Measurements from ENCODE around the gene FAM50A.

Gene FAM50A

DNA sequence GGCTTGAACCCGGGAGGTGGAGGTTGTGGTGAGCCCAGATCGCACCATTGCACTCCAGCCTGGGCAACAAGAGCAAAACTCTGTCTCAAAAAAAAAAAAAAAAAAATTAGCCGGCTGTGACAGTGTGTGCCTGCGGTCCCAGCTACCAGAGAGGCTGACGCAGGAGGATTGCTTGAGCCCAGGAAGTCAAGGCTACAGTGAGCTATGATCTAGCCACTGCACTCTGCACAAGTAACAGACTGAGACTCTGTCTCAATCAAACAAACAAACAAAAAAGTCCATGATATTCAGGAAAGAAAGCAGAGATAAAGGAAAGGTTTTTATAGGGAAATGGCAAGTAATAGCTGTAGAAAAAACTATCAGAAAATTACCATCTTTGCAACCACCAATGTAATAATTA, 37.3 kb downstream of the FAM50A start:
- TF ChIP-seq, protein P1, sequence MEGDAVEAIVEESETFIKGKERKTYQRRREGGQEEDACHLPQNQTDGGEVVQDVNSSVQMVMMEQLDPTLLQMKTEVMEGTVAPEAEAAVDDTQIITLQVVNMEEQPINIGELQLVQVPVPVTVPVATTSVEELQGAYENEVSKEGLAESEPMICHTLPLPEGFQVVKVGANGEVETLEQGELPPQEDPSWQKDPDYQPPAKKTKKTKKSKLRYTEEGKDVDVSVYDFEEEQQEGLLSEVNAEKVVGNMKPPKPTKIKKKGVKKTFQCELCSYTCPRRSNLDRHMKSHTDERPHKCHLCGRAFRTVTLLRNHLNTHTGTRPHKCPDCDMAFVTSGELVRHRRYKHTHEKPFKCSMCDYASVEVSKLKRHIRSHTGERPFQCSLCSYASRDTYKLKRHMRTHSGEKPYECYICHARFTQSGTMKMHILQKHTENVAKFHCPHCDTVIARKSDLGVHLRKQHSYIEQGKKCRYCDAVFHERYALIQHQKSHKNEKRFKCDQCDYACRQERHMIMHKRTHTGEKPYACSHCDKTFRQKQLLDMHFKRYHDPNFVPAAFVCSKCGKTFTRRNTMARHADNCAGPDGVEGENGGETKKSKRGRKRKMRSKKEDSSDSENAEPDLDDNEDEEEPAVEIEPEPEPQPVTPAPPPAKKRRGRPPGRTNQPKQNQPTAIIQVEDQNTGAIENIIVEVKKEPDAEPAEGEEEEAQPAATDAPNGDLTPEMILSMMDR (IDR thresholded peaks at IDR 0.05; ENCODE audit: insufficient read depth, low read length, poor library complexity, severe bottlenecking): no peak
- TF ChIP-seq EZH2phosphoT487 (conservative IDR thresholded peaks at IDR 0.05; ENCODE audit: low read length): no peak
- Histone ChIP-seq H3K27me3 (ENCODE audit: low read length) (no peaks in the 10 kb centered on the region), H3K9me2 (replicated peaks; ENCODE audit: insufficient read depth, low read length) (no peaks in the 10 kb centered on the region), H3K36me3 (ENCODE audit: low read length) (no peaks in the 10 kb centered on the region), H3K79me2 (ENCODE audit: insufficient read depth, low read length) (peaks cover 17% of the 10 kb centered on the region), H3K9me3 (ENCODE audit: insufficient read depth, low read length) (no peaks in the 10 kb centered on the region), H3K4me3 (ENCODE audit: insufficient read depth, low read length, poor library complexity, severe bottlenecking) (no peak overlapping the region), H3F3A (ENCODE audit: insufficient read depth) (peaks cover 29% of the 10 kb centered on the region), H3K27ac (ENCODE audit: low read depth, low read length) (peak overlapping the region; percentile 73), H3K9ac (ENCODE audit: low read length) (peak overlapping the region; percentile 39), H2AFZ (ENCODE audit: low read depth, low read length, severe bottlenecking) (no peak overlapping the region), H4K20me1 (ENCODE audit: low read depth, low read length) (no peaks in the 10 kb centered on the region), H3K4me2 (ENCODE audit: low read depth, low read length, poor library complexity, severe bottlenecking) (peak overlapping the region; percentile 42)

DNA sequence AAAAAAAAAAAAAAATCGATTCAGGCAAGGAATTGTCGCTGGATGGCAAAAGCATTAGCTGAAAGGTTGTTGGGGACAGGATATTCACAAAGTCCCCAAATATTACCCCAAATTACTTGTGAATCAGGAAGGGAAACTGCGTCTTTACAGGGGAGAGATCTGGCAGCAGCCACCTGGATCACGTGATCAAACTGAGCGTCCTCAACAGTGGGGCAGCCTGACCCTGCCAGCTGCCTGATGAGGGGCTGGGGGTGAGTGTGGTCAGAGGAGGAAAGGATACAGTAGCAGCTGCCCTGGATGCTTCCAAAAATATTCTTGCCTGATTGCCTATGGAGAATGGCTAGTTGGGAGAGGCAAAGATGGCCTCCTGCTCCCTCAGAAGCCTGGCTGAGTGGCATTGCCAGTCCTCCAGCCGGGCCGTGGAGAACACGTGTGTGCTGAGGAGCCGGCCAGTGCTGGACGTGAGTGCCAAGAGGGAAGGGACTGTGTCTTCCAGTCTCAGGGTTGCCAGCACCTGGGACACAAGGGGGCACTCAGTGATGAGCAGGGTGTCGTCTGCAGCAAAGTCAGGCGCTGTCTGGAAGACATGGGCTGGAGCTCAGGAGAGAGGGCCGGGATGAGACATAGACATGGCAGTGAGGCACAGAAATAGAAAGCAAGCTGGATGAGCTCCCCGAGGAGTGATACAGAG, 38.1 kb downstream of the FAM50A start:
- H3K36me3 ChIP-seq (ENCODE audit: low read length): no peaks in the 10 kb centered on the region
- TF ChIP-seq, protein P1 (IDR thresholded peaks at IDR 0.05; ENCODE audit: insufficient read depth, low read length, poor library complexity, severe bottlenecking): no peak
- no peak for TF ChIP-seq EZH2phosphoT487 (conservative IDR thresholded peaks at IDR 0.05; ENCODE audit: low read length)
- peak overlapping the region; percentile 73 for H3K27ac ChIP-seq (ENCODE audit: low read depth, low read length)
- peaks cover 18% of the 10 kb centered on the region for H3K79me2 ChIP-seq (ENCODE audit: insufficient read depth, low read length)
- no peaks in the 10 kb centered on the region for H3K27me3 ChIP-seq (ENCODE audit: low read length)
- H3K9me3 ChIP-seq (ENCODE audit: insufficient read depth, low read length): no peaks in the 10 kb centered on the region
- no peaks in the 10 kb centered on the region for H3K9me2 ChIP-seq (replicated peaks; ENCODE audit: insufficient read depth, low read length)
- H4K20me1 ChIP-seq (ENCODE audit: low read depth, low read length): no peaks in the 10 kb centered on the region
- peak overlapping the region; percentile 39 for H3K9ac ChIP-seq (ENCODE audit: low read length)
- H3K4me2 ChIP-seq (ENCODE audit: low read depth, low read length, poor library complexity, severe bottlenecking): peak overlapping the region; percentile 42
- H3K4me3 ChIP-seq (ENCODE audit: insufficient read depth, low read length, poor library complexity, severe bottlenecking): no peak overlapping the region
- H3F3A ChIP-seq (ENCODE audit: insufficient read depth): peaks cover 30% of the 10 kb centered on the region
- peak overlapping the region; percentile 83 for H2AFZ ChIP-seq (ENCODE audit: low read depth, low read length, severe bottlenecking)

DNA sequence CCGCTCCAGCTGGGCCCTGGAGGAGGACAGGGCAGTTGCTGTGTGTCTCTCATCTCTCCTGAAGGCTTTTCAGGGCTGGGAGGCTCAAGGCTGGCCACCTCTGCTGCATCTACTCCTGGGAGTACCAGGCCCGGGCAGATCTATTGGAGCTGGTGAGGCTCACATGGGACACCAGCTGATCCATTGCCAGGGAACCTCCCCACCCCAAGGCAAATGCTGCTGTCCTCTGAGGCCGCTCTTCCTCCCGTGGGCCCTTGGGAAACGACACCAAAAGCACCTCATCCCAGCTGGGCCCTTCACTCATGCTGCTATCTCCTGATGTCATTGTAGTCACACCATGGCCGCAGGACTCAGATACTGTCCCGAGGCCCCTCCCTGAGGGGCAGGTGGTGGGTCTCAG, 38.8 kb downstream of the FAM50A start:
- Histone ChIP-seq H3K9ac (ENCODE audit: low read length) (no peak overlapping the region), H3K79me2 (ENCODE audit: insufficient read depth, low read length) (peaks cover 18% of the 10 kb centered on the region), H3K9me3 (ENCODE audit: insufficient read depth, low read length) (no peaks in the 10 kb centered on the region), H3K4me3 (ENCODE audit: insufficient read depth, low read length, poor library complexity, severe bottlenecking) (no peak overlapping the region), H3K9me2 (replicated peaks; ENCODE audit: insufficient read depth, low read length) (no peaks in the 10 kb centered on the region), H3F3A (ENCODE audit: insufficient read depth) (peaks cover 26% of the 10 kb centered on the region), H3K27me3 (ENCODE audit: low read length) (no peaks in the 10 kb centered on the region), H2AFZ (ENCODE audit: low read depth, low read length, severe bottlenecking) (no peak overlapping the region), H3K4me2 (ENCODE audit: low read depth, low read length, poor library complexity, severe bottlenecking) (no peak overlapping the region), H4K20me1 (ENCODE audit: low read depth, low read length) (no peaks in the 10 kb centered on the region), H3K36me3 (ENCODE audit: low read length) (no peaks in the 10 kb centered on the region), H3K27ac (ENCODE audit: low read depth, low read length) (peak overlapping the region; percentile 73; the same call in 1 of the 2 replicates)
- TF ChIP-seq, protein P1 (IDR thresholded peaks at IDR 0.05; ENCODE audit: insufficient read depth, low read length, poor library complexity, severe bottlenecking): no peak
